Testis (tissue), 2 donors: ENCODE measurements around the gene MMRN1.

Experiments
- CTCF ChIP-seq, 3 experiments: fragments of 450-650 bp in 2 of 3; fragments of 200-600 bp in 1 of 3; sonication (generic) in 1 of 3; IDR thresholded peaks; one replicate each; pipeline ENCODE4 v1.5.1; 2016 to 2019; ENCODE audit warnings: antibody characterized with exemption in 3 of 3, mild to moderate bottlenecking in 2 of 3, moderate library complexity in 1 of 3
- POLR2A ChIP-seq: fragments of 450-650 bp; IDR thresholded peaks from one replicate; pipeline ENCODE4 v1.6.1; 2017; ENCODE audit warnings: antibody characterized with exemption, mild to moderate bottlenecking, moderate library complexity

GRCh38 chr4:89988268-89988667 lies 93.6 kb downstream of the MMRN1 start:
- TF ChIP-seq CTCF (IDR thresholded peaks at IDR 0.05) (no peak), POLR2A (no peak)
